ENCODE results near the gene ZMYM1.

- TF ChIP-seq, protein P1, sequence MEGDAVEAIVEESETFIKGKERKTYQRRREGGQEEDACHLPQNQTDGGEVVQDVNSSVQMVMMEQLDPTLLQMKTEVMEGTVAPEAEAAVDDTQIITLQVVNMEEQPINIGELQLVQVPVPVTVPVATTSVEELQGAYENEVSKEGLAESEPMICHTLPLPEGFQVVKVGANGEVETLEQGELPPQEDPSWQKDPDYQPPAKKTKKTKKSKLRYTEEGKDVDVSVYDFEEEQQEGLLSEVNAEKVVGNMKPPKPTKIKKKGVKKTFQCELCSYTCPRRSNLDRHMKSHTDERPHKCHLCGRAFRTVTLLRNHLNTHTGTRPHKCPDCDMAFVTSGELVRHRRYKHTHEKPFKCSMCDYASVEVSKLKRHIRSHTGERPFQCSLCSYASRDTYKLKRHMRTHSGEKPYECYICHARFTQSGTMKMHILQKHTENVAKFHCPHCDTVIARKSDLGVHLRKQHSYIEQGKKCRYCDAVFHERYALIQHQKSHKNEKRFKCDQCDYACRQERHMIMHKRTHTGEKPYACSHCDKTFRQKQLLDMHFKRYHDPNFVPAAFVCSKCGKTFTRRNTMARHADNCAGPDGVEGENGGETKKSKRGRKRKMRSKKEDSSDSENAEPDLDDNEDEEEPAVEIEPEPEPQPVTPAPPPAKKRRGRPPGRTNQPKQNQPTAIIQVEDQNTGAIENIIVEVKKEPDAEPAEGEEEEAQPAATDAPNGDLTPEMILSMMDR (IDR thresholded peaks at IDR 0.05): no peak
- no peak for TF ChIP-seq POLR2A (IDR thresholded peaks at IDR 0.05)
These were observed 85.7 kb downstream of the ZMYM1 start for GRCh38 chr1:35164893-35165292.
